NCI-H1436 treated with DMSO at 0.1 percent for 48 hours (cell line): ENCODE data around the gene KANK4.
"Not testable (repeated sequence)": the region's sequence is repeated elsewhere in the genome, so short reads cannot be mapped to it uniquely, and the experiment has no call there.

Source experiments
- DNase-seq: peaks from one replicate; lab custom pipeline; 2025; lab: John Stamatoyannopoulos, UW

Gene KANK4

DNA sequence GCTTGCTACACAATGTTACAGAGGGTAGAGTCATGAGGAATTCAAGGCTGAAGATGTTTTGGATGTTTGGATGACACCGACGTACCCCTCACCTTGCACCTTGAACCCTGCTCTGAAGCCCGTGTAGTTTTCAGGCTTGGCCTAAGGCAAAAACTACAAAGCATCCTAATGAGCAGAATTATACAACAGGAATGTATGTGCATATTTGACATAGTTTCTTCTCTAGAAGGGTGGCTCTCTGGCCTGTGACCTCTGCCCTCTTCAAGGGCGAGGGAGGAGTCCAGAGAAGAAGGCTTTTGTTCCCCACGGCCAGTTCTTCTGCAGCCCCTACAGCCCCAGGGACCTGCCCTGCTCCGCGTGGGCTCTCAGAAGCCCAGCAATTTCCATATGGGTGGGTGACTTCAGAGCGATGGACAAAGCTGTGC lies 81.3 kb downstream of the KANK4 start:
- DNase-seq: no peak

DNA sequence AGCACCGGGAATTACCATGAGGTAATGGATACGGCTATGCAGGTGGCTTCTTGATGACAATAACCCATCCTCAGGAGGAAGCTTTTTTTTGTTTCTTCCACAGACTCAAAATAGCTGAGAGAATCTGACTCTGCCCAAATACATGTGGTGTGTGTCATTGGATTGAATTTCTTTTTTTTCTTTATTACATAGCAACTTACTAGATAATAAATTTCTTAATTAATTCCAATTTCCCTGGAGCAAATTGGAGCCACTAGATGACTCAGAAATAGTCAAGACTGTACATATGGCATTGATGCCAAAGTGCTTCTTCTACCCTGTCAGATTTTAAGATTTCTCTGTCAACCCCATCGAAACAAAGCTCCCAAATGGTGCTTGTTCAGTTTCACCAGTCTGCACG lies 81.9 kb downstream of the KANK4 start:
- DNase-seq: no peak

DNA sequence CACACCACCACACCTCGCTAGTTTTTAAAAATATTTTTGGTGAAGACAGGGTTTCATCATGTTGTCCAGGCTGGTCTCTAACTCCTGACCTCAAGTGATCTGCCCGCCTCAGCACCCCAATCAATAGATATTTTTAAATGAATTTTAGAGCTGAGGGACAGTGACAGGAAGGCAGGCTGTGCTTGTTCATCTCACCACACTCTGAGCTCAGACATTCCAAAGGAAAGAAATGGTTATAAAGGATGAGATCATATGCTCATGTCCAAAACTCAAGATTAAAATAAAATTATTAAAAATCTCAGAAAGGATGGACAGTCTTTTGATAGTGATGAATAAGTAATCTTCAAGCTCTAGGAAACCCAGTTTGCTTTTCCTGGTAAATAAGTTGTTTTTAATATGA lies 83.7 kb downstream of the KANK4 start:
- DNase-seq: no peak

DNA sequence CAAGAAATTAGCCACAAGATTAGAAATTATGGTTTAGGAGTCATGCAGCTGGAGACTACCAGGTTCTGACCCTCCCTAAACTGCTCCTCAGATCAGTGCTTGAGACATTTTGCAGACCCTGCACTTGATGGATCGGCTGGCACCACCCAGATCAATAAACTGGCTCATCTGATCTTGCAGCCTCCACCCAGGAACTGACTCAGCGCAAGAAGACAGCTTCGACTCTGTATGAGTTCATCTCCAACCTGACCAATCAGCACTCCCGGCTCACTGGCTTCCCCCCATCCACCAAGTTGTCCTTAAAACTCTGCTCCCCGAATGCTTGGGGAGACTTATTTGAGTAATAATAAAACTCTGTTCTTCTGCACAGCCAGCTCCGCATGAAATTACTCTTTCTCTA lies 84.5 kb downstream of the KANK4 start:
- no peak for DNase-seq

DNA sequence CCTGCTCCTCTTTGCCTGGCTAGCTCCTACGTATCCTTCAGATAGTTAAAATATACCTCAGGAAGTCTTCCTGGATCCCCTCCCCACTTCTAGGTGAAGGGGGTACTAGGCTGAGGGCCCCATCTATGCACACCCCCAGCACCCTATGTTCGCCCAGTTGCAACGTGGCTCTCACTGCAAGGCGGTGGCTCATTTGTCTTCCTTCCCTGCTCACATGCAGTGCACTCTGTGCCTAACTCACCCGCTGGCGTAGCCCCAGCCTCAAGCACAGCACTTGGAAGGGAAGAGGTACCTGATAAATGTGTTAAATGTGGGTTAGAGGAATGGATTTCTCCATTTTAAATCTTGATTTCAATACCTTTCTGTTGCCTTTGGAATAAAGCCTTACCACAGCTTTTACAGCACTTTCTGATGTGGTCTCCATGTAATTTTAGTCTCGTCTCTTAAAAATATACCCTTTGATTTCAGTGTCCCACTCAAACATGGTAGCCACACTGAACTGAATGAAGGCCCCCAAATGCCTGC lies 85.2 kb downstream of the KANK4 start:
- DNase-seq: no peak

DNA sequence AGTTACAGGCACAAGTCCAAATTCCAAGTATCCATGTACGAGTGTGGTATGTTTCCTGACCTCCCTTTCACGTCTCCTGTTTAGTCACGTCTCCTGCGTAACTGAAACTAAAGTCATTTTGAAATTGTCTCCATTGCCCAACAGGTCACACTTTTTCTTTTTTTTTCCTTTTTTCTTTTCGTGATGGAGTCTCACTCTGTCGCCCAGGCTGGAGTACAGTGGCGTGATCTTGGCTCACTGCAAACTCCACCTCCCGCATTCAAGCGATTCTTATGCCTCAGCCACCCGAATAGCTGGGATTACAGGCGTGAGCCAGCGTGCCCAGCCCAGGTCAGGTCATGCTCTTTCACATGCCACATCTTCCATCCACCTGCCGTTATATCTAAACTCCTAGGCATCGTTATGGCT lies 86.4 kb downstream of the KANK4 start:
- DNase-seq: no peak

DNA sequence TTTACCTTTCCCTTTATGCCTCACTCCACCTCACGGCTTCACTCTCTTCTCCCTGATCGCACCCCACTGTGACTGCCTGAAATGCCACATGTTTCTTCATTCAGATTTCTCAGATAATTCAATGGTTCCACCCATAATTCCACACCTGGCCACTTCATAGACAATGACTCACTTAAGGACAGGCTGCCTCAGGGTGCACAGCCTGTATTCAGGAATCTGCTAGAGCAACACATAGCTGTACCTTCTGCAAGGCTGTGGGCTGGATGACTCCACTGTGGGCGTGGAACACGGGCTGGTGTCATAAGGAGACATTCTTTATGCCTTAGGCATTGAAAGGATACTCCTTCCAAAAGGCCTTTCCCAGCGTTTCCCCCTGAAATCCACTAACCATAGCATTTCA lies 88.5 kb downstream of the KANK4 start:
- DNase-seq: no peak

DNA sequence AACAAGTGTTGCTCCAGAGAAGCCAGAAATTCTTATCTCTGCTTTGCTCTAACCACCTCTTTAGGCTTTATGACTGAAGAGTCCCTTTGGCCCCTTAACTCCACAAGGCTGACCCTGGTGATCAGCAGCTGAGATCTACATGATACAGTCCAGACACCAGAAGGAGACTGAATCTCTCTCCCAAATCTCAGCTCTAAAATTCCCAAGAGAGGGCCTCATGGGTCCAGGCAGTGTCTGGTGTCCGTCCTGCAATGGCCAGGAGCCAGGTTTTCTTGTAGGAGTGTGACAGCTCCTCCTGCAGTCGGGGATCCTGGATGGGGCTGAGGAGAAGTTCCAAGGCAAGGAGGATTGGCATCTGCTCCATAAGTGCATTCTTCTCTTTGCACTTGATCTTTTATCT lies 89.3 kb downstream of the KANK4 start:
- DNase-seq: no peak

DNA sequence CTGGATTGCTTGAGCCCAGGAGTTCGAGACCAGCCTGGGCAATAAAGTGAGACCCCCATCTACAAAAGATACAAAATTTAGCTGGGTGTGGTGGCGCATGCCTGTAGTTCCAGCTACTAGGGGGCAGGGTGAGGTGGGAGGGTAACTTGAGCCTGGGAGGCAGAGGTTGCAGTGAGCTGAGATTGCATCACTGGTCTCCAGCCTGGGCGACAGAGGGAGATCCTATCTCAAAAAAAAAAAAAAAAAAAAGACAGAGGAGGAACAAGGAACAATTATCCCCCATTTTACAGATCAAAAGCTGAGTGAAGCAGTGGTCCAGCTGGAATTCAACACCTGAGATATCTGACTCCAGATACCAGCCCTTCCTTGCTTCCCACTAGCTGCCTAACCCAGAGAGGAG lies 89.8 kb downstream of the KANK4 start:
- DNase-seq: no peak

DNA sequence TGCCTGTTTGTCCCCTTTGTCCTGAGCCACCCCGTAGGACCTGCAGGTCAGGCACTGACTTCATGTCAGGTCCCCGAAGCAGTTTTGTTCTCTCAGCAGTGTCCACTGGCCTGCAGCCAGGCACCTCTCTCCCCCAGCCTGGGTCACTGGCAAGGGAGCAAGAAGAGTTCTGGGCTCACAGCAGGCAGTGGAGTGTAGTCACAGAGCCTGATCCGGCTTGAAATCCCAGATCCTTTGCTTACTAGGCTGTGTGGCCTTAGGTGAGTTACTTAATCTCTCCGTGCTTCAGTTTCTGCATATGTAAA lies 90.4 kb downstream of the KANK4 start:
- DNase-seq: no peak

DNA sequence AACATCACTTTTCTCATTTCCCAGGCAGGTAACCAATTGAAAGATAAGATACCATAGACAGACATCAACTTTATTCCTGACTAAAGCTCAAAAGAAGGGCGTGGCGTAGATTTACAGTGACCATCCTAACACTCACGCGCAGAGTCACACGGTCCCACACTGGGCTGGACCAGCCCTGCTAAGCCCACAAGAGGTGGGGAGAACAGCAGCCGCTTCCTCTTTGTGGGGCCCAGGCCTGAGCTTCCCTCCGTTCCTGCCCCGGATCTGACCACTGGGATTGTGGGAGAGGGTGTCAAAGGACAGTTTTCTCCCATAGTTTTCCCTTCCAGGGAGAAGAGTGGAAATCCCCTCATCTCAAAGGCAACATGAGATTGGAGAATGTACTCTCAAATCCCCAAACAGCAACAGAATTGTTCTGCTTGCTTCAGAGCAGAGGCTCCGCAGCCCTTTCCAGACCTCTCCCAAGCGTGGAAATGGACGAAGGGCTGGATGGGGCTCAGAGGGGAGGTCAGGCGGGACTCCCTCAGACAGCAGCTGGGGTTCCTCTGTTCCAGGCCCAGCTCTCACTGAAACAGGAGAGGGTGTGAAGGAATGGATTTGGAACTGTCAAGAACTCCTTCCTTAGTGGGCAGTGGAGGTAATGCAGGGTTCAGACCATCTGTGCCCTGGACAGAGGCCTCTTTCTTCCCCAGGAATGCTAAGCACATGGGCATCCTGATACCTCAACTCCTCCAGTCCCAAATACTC lies 90.9 kb downstream of the KANK4 start:
- no peak for DNase-seq

DNA sequence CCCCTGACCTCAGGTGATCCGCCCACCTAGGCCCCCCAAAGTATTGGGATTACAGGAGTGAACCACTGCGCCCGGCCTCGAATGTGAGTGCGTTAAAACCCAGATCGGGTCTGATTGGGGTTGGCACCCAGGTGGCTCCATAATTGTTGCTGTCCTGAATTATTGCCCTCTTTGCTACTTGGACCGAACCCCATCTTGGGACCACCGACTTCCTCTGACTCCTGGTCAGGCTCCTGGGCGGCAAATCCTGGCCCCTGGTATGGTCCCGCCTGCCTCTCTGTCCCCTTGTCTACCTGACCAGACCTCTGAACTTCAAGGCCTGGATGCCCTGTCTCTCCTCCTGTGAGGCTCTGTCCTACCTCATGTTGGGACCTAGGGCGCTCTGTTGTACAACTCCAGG lies 91.7 kb downstream of the KANK4 start:
- no peak for DNase-seq

DNA sequence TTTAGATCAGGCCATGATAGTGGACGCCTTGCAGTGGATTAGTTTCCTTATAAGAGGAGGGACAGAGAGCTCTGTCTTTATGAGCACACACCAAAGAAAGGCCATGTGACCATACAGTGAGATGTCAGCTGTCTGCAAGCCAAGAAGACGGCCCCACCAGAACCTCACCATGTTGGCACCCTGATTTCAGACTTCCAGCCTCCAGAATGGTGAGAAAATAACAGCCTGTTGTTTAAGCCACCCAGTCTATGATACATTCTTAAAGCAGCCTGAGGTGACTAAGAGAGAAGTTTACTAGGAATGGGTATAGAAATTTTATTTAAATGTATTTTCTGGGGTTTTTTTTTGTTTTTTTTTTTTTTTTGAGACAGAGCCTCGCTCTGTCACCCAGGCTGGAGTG lies 95.1 kb downstream of the KANK4 start:
- no peak for DNase-seq

DNA sequence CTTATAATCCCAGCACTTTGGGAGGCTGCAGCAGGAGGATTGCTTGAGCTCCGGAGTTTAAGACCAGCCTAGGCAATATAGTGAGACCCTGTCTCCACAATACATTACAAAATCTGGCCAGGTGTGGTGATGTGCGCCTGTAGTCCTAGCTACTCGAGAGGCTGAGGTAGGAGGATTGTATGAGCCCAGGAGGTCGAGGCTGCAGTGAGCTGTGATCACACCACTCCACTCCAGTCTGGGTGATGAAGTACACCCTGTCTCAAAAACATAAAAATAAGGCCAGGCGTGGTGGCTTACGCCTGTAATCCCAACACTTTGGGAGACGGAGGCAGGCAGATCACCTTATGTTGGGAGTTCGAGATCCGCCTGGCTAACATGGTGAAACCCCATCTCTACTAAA lies 96.9 kb downstream of the KANK4 start:
- no peak for DNase-seq

DNA sequence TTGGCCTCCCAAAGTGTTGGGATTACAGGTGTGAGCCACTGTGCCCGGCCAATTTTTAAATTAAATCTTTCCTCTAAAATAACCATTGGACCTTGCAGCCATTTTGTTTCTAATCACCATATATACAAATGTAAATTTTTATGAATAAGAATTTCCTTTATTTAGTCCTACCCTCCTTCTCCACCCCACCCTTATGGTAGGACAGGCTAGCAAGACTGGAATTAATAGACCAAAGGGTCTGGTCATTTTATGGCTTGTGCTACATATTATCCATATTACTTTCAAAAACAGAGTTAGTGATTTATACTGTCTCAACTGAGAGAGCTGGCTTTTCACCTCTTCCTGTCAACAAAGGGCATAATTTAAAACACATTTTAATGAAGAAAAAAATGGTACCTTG lies 98.1 kb downstream of the KANK4 start:
- no peak for DNase-seq

DNA sequence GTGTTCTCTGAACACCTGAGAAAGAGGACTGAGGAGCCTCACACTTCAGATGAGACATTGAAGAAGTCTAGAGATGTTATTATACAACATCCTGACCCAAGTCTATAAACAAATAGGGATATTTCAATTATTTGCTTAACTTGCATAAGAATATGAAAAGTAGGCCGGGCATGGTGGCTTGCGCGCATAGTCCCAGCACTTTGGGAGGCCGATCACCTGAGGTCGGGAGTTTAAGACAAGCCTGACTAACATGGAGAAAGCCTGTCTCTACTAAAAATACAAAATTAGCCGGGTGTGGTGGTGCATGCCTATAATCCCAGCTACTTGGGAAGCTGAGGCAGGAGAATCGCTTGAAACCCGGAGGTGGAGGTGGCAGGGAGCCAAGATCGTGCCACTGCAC lies 98.8 kb downstream of the KANK4 start:
- DNase-seq: not testable (repeated sequence)

DNA sequence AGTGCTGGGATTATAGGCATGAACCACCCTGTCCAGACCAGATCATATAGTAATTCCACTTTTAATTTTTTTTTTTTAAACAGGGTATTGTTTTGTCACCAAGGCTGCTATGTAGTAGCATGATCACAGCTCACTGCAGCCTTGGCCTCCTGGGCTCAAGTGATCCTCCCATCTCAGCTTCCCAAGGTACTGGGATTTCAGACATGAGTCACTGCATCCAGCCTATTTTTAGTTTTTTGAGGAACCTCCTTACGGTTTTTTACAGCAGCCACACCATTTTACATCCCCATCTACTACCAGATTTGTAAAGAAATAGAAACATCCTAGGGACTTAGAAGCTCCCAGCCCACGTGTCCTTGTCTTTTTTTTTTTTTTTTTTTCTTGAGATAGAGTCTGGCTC lies 100.6 kb downstream of the KANK4 start:
- no peak for DNase-seq

DNA sequence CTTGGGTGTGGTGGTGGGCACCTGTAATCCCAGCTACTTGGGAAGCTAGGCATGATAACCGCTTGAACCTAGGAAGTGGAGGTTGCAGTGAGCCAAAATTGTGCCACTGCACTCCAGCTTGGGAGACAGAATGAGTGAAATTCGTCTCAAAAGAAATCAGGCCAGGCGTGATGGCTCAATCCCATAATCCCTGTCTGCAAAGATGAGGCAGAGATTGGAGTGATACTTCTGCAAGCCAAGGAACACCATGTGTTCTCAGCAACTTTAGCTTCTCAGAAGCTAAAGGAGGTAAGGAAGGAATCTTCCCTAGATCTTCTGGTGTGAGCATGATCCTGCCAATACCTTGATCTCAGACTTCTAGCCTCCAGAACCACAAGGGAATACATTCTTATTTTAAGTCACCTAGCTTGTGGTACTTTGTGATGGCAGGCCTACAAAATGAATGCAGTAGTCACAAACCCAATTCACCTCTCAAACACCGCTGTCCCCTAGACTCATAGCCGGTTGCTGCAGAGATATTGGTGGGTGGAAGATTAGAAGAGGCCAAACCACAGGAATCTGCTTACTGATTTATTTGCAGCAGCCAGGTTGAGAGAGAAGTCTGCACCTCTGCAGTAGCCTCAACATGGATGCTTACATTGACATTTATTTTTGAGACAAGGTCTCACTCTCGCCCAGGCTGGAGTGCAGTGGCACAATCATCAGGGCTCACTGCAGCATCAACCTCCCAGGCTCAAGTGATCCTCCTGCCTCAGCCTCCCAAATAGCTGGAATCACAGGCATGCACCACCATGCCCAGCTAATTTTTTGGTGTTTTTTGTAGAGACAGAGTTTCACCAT lies 105.9 kb downstream of the KANK4 start:
- no peak for DNase-seq

DNA sequence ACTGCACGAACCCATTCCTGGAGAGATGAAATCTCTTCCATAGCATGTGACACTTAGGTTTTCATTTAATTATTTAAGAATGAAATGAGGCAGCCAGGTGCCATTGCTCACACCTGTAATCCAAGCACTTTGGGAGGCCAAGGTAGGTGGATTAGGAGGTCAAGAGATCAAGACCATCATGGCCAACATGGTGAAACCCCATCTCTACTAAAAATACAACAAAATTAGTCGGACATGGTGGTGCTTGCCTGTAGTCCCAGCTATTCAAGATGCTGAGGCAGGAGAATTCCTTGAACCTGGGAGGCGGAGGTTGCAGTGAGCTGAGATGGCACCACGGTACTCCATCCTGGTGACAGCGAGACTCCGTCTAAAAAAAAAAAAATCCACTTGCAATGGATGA lies 106.8 kb downstream of the KANK4 start:
- DNase-seq: no peak

DNA sequence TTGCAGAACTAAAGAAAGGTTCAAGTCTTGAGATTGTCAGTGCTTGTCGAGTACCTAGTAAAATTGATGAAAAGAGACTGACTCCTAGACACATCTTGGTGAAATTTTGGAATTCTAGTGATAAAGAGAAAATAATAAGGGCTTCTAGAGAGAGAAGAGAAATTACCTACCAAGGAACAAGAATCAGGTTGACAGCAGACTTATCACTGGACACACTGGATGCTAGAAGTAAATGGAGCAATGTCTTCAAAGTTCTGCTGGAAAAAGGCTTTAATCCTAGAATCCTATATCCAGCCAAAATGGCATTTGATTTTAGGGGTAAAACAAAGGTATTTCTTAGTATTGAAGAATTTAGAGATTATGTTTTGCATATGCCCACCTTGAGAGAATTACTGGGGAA lies 108.3 kb downstream of the KANK4 start:
- DNase-seq: no peak

DNA sequence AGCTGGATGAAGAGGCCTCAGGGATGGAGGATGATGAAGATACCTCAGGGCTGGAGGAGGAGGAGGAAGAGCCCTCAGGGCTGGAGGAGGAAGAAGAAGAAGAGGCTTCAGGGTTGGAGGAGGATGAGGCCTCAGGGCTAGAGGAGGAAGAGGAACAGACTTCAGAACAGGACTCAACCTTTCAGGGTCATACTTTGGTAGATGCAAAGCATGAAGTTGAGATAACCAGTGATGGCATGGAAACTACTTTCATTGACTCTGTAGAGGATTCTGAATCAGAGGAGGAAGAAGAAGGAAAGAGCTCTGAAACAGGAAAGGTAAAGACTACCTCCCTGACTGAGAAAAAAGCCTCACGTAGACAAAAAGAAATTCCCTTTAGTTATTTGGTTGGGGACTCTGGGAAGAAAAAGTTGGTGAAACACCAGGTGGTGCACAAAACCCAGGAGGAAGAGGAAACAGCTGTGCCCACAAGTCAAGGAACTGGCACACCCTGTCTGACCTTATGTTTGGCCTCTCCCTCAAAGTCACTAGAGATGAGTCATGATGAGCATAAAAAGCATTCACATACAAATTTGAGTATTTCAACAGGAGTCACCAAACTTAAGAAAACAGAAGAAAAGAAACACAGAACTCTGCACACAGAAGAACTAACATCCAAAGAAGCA lies 109.2 kb downstream of the KANK4 start:
- DNase-seq: no peak

DNA sequence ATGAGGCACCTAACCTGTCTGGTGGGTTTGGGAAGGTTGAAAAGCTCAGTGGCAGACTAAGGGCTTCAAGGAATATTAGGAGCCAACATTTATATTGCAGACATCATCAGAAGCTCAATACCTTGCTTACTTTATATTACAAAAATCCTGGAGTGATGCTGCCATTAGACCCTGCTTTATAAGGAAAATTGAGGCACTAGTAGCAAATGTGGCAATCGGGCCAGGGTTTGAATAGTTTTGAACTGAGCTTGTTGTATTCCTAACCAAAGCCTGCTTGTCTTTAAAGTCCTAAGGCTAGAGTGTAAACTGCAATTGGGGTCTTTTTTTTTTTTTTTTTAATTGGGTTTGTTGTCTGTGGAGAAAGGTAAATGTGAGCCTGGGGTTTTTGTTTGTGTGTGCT lies 110.3 kb downstream of the KANK4 start:
- no peak for DNase-seq

DNA sequence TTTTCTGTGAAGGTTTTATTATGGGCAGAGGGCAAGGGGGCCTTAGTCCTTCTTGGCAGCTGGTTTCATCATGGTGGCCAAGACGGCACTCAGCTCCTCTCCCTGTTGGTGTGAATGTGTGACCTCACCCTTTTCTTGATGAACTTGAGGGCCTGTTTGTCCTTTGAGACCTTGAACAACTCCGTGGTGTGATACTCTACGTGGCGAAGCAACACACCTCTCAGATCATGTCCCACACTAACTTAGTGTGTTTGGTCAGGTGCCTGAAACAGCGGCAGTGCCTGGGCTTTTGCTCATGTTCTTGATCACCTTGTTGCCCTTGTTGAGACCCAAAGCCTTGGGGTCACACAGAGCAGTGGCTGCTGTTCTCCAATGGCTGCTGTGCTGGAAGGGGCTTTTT lies 111.1 kb downstream of the KANK4 start:
- no peak for DNase-seq
